Suprapubic skin (tissue), 4 donors: Measurements from ENCODE around the gene POLE. TPM values are rescaled to one million over a fixed set of nuclear protein-coding genes. Genes with fewer than 3 reads are reported as not detected.

Source experiments
- DNase-seq, 2 donors: peaks; one replicate each; pipeline ENCODE4 v3.0.0-alpha.2; 2019; ENCODE audit warnings: low spot score in 2 of 2
- H3K27ac ChIP-seq: fragments of 200-600 bp; sonication (generic); one replicate; pipeline ENCODE4 v1.5.1; 2019
- H3K27me3 ChIP-seq: fragments of 200-600 bp; sonication (generic); one replicate; pipeline ENCODE4 v1.5.1; 2019
- H3K36me3 ChIP-seq: fragments of 200-600 bp; sonication (generic); one replicate; pipeline ENCODE4 v1.5.1; 2019
- H3K4me1 ChIP-seq: fragments of 200-600 bp; sonication (generic); one replicate; pipeline ENCODE4 v1.5.1; 2019
- H3K4me3 ChIP-seq: fragments of 200-600 bp; sonication (generic); one replicate; pipeline ENCODE4 v1.5.1; 2019; ENCODE audit warnings: mild to moderate bottlenecking
- H3K9me3 ChIP-seq: fragments of 200-600 bp; sonication (generic); one replicate; pipeline ENCODE4 v1.5.1; 2019
- EP300 ChIP-seq: sonication (generic); formaldehyde crosslinking; IDR thresholded peaks from one replicate; pipeline ENCODE4 v1.6.1; 2017; ENCODE audit warnings: antibody characterized with exemption
- POLR2A ChIP-seq, 2 donors: fragments of 450-650 bp; IDR thresholded peaks; one replicate each; pipeline ENCODE4 v1.6.1; 2017; ENCODE audit warnings: antibody characterized with exemption in 2 of 2, mild to moderate bottlenecking in 2 of 2, moderate library complexity in 2 of 2
- POLR2AphosphoS5 ChIP-seq, 3 donors: sonication (generic); formaldehyde crosslinking; IDR thresholded peaks; one replicate each; pipeline ENCODE4 v1.6.1; 2017; ENCODE audit warnings: antibody characterized with exemption in 3 of 3
- WGBS: methylation state at CpG from one replicate; pipeline ENCODE4 v1.1.5; 2018; 5-methylcytosine and 5-hydroxymethylcytosine counted together
- total RNA-seq, 4 donors: library from RNA; depleted of rRNA; stranded (reverse); fragments of >200 nt; gene quantifications; one replicate each; pipeline ENCODE4 v1.1.0, GENCODE V29; 2016
- TF ChIP-seq, protein P1 (sequence below), 2 donors: fragments of 200-600 bp in 1 of 2; fragments of 450-650 bp in 1 of 2; sonication (generic) in 1 of 2; IDR thresholded peaks; one replicate each; pipeline ENCODE4 v1.5.1; 2016 to 2019; ENCODE audit warnings: antibody characterized with exemption in 2 of 2, mild to moderate bottlenecking in 1 of 2, moderate library complexity in 1 of 2

POLE gene
- total RNA-seq, 4 donors from 2014 or later = 34.1 to 130 (median 43.3) TPM

DNA sequence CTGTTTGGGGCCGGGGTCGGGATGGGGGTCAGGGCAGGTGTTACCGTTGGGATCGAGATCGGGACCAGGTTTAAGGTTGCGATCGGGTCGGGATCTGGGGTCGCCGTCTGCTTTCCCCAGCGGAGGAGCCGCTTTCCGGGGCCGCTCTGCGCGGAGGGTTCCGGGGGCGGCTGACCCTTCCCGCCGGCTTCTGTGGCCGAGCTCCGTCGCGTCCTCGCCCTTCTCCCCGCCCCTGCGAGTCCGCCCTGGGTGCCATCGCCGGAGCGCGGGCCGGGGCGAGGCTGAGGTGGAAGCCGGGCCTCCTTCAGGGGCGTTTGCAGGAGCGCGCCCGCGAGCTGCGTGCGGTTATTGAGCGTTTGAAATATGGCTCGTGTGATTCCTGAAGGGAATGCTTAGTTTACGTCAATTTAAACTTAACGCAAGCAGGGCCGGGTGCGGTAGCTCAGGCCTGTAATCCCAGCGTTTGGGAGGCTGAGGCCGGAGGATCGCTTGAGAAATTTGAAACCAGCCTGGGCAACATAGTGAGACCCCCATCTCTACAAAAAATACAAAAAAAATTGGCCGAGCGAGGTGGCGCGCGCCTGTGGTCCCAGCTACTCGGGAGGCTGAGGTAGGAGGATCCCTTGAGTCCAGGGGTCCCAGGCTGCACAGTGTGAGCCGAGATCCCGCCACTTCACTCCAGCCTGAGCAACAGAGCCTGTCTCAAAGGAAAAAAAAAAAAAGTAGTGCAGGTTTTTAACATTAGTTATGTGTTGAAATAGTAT lies 24.1 kb upstream of the POLE start:
- TF ChIP-seq POLR2A (IDR thresholded peaks at IDR 0.05) (no peak), POLR2AphosphoS5 (IDR thresholded peaks at IDR 0.05) (no peak), EP300 (no peak)
- TF ChIP-seq, protein P1, sequence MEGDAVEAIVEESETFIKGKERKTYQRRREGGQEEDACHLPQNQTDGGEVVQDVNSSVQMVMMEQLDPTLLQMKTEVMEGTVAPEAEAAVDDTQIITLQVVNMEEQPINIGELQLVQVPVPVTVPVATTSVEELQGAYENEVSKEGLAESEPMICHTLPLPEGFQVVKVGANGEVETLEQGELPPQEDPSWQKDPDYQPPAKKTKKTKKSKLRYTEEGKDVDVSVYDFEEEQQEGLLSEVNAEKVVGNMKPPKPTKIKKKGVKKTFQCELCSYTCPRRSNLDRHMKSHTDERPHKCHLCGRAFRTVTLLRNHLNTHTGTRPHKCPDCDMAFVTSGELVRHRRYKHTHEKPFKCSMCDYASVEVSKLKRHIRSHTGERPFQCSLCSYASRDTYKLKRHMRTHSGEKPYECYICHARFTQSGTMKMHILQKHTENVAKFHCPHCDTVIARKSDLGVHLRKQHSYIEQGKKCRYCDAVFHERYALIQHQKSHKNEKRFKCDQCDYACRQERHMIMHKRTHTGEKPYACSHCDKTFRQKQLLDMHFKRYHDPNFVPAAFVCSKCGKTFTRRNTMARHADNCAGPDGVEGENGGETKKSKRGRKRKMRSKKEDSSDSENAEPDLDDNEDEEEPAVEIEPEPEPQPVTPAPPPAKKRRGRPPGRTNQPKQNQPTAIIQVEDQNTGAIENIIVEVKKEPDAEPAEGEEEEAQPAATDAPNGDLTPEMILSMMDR (IDR thresholded peaks at IDR 0.05) = no peak
- H3K27ac ChIP-seq = peak overlapping the region; percentile 80
- DNase-seq = peak in 1 of 2 donors; percentile 74
- H3K9me3 ChIP-seq = no peaks in the 10 kb centered on the region
- H3K4me1 ChIP-seq = peaks cover 33% of the 10 kb centered on the region
- 12% methylated on average over 49 of the region's 59 CpGs for WGBS
- peak overlapping the region; percentile 98 for H3K4me3 ChIP-seq
- no peaks in the 10 kb centered on the region for H3K27me3 ChIP-seq
- H3K36me3 ChIP-seq = peaks cover 19% of the 10 kb centered on the region

DNA sequence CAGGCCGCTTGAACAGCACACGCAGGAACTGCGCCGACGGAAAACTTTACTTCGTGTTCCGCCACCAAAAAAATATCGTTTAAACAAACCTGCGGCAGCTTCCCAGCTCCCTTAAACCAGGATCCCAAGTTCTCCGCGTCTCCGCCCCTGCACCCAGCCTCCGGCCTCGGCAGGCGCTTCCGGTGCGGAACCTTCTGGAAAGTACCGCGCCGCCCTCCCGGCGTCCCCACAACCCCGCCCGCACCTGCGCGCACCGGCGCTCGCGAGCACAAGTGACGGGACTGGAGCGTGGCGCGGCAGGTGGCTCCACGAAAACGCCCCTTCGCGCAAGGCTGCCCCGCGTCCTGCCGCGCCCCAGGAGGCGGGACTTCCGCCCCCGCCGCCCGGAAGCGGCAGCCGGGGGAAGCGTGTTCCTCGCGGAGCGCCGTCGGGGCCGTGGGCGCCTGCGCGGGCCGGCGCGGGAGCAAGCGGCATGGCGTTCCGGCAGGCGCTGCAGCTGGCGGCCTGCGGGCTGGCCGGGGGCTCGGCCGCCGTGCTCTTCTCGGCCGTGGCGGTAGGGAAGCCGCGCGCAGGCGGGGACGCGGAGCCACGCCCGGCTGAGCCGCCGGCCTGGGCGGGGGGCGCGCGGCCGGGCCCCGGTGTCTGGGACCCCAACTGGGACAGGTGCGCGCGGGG lies 23.4 kb upstream of the POLE start, which contains the start of gene PGAM5:
Gene PGAM5, plus strand, starts transcription at position 438 of the 675 bp plus-strand sequence. Its CDS starts 35 bp downstream, at position 473.
- TF ChIP-seq POLR2A (IDR thresholded peaks at IDR 0.05) = peak; percentile 18 to 51
- peak in 2 of 3 donors; percentile 68 to 88 for TF ChIP-seq POLR2AphosphoS5 (IDR thresholded peaks at IDR 0.05)
- no peak for TF ChIP-seq EP300
- no peaks in the 10 kb centered on the region for H3K27me3 ChIP-seq
- peak within 1 kb of the TSS; percentile 80 for H3K27ac ChIP-seq
- peak within 1 kb of the TSS; percentile 98 for H3K4me3 ChIP-seq
- H3K36me3 ChIP-seq = peaks cover 13% of the 10 kb centered on the region
- under 1% methylated on average over 28 of the region's 94 CpGs for WGBS
- H3K9me3 ChIP-seq = no peaks in the 10 kb centered on the region
- peak in 1 of 2 donors; percentile 83 for DNase-seq
- H3K4me1 ChIP-seq = peaks cover 33% of the 10 kb centered on the region

DNA sequence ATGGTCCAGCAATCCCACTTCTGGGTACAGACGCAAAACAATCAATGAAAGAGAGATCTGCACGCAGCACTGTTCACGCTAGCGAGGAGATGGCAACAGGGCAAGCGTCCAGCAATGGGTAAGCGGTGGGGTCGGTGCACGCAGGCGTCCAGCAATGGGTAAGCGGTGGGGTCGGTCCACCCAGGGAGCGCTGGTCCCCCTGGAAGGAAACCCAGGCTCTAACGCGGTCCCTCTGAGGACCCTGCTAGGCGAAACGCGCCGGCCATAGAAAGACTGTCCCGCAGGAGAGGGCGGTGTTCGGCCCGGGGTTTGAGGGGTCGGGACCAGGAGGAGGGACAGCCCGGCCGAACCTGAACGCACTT lies 22.9 kb upstream of the POLE start:
- no peaks in the 10 kb centered on the region for H3K9me3 ChIP-seq
- under 1% methylated on average over 17 of the region's 26 CpGs for WGBS
- H3K4me3 ChIP-seq = peak overlapping the region; percentile 98
- no peak for DNase-seq
- H3K27me3 ChIP-seq = no peaks in the 10 kb centered on the region
- TF ChIP-seq EP300 (no peak), POLR2AphosphoS5 (IDR thresholded peaks at IDR 0.05) (no peak), POLR2A (IDR thresholded peaks at IDR 0.05) (no peak)
- TF ChIP-seq, protein P1 (IDR thresholded peaks at IDR 0.05) = no peak
- peak overlapping the region; percentile 80 for H3K27ac ChIP-seq
- H3K4me1 ChIP-seq = peaks cover 33% of the 10 kb centered on the region
- peaks cover 8% of the 10 kb centered on the region for H3K36me3 ChIP-seq

DNA sequence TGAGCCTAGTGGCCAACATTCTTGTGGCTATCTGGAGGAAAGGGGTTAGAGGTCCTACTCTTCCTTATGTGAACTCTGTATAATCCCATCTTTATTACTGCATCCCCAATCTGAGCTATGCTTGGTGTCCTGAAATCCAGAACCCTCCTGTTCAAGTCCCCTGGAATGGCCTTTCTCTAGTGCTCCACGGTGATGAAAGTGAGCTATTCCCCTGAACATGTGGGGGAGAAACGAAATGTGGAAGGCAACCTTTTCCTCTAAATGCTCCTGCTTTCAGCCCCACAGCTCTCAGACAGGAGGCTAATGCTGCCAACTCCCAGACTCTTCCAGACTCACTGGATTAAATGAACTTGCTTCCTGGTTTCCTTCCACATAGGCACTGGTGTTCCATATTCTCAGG lies 21.0 kb upstream of the POLE start:
- H3K4me1 ChIP-seq = peaks cover 33% of the 10 kb centered on the region
- 80% methylated on average over 2 of the region's 2 CpGs for WGBS
- no peaks in the 10 kb centered on the region for H3K27me3 ChIP-seq
- peaks cover 9% of the 10 kb centered on the region for H3K36me3 ChIP-seq
- no peak overlapping the region for H3K27ac ChIP-seq
- TF ChIP-seq POLR2A (IDR thresholded peaks at IDR 0.05) (no peak), POLR2AphosphoS5 (IDR thresholded peaks at IDR 0.05) (no peak), EP300 (no peak)
- TF ChIP-seq, protein P1 (IDR thresholded peaks at IDR 0.05) = no peak
- no peaks in the 10 kb centered on the region for H3K9me3 ChIP-seq
- no peak for DNase-seq
- H3K4me3 ChIP-seq = no peak overlapping the region

DNA sequence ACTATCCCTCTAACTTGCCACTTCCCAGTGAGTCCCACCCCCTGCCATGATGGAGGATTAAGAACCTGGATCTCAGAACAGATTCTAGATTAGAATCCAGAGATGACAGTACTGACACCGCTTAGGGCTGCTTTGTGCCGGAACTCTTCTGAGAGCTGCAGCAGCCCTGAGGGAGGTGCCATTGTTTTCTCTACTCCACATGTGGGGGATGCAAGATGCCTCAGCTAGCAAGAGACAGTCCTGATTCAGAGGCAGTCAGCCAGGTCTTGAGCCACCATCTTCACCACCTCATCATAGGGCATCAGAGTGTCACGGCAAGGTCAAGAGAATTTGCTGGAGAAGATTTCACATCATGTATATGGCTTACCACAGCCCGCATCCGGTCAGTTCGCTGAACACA lies 20.1 kb upstream of the POLE start:
- no peak overlapping the region for H3K27ac ChIP-seq
- 99% methylated on average over 5 of the region's 6 CpGs for WGBS
- no peaks in the 10 kb centered on the region for H3K27me3 ChIP-seq
- TF ChIP-seq, protein P1 (IDR thresholded peaks at IDR 0.05) = no peak
- TF ChIP-seq POLR2AphosphoS5 (IDR thresholded peaks at IDR 0.05) = no peak
- TF ChIP-seq POLR2A (IDR thresholded peaks at IDR 0.05) = no peak
- no peak for TF ChIP-seq EP300
- H3K4me1 ChIP-seq = peaks cover 24% of the 10 kb centered on the region
- H3K36me3 ChIP-seq = peaks cover 11% of the 10 kb centered on the region
- no peaks in the 10 kb centered on the region for H3K9me3 ChIP-seq
- no peak for DNase-seq
- H3K4me3 ChIP-seq = no peak overlapping the region
